Bone marrow (tissue), 2 donors: ENCODE results near the gene CSTB.

ENCODE experiments used
- DNase-seq, 2 donors: peaks; one replicate each; lab custom pipeline; 2025; lab: John Stamatoyannopoulos, UW

CSTB gene

GRCh38 chr21:43810505-43811261, 34.6 kb upstream of the CSTB start:
- peak; percentile 64 to 84 for DNase-seq

- DNase-seq, result no peak
Observed at GRCh38 chr21:43809853-43810504, 33.9 kb upstream of the CSTB start.

GRCh38 chr21:43809346-43809799, 33.3 kb upstream of the CSTB start:
- no peak for DNase-seq

GRCh38 chr21:43808832-43809251, 32.7 kb upstream of the CSTB start:
- no peak for DNase-seq

GRCh38 chr21:43808367-43808766, 32.3 kb upstream of the CSTB start:
- DNase-seq, result no peak

GRCh38 chr21:43806017-43806710, 30.1 kb upstream of the CSTB start:
- DNase-seq, result no peak

- peak; percentile 34 to 66 for DNase-seq
Observed at GRCh38 chr21:43805275-43805800, 29.2 kb upstream of the CSTB start.

- DNase-seq, result no peak
Observed at GRCh38 chr21:43803558-43804300, 27.6 kb upstream of the CSTB start.

- DNase-seq, result no peak
Observed at GRCh38 chr21:43802713-43803313, 26.7 kb upstream of the CSTB start.

- no peak for DNase-seq
Observed at GRCh38 chr21:43801006-43801783, 25.1 kb upstream of the CSTB start.

- DNase-seq, result no peak
Observed at GRCh38 chr21:43800566-43800965, 24.5 kb upstream of the CSTB start.

GRCh38 chr21:43800124-43800523, 24.0 kb upstream of the CSTB start:
- DNase-seq, result no peak

- DNase-seq, result no peak
Observed at GRCh38 chr21:43799301-43799840, 23.3 kb upstream of the CSTB start.

- DNase-seq, result no peak
Observed at GRCh38 chr21:43797925-43798715, 22.0 kb upstream of the CSTB start.

- no peak for DNase-seq
Observed at GRCh38 chr21:43797415-43797814, 21.3 kb upstream of the CSTB start.

GRCh38 chr21:43794857-43795256, 18.7 kb upstream of the CSTB start:
- no peak for DNase-seq

- no peak for DNase-seq
Observed at GRCh38 chr21:43794311-43794710, 18.2 kb upstream of the CSTB start.

GRCh38 chr21:43793243-43793642, 17.1 kb upstream of the CSTB start:
- DNase-seq, result no peak

GRCh38 chr21:43792406-43792805, 16.3 kb upstream of the CSTB start:
- DNase-seq, result no peak
